GM19467 (cell line): ENCODE data around the gene PITPNC1.
"Not testable (repeated sequence)": the region's sequence is repeated elsewhere in the genome, so short reads cannot be mapped to it uniquely, and the experiment has no call there.

ENCODE experiments used
- ATAC-seq: cut with Tn5 transposase; IDR thresholded peaks from one replicate; pipeline ENCODE4 v1.9.1; 2021; ENCODE audit warnings: mild to moderate bottlenecking, moderate library complexity; ENCODE audit not compliant: unreplicated experiment

The PITPNC1 gene

DNA sequence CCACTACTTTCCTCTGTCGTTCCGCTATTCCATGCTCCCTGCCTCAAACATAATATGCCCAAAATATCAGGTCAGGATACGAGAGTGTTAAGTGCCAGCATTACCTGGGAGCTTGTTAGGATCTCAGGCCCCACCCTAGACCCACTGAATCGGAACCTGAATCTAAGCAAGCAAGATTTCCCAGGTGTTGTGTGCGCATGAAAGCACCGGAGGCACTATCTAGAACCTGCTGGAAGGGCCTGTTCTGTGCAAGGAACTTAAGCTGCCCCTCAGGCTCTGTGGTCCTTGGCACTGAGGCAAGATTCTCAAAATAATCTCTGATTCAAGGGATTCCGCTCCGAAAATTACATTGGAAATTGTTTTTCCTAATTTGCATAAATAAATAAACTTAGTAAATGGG, 233.0 kb downstream of the PITPNC1 start:
- ATAC-seq = no peak

- ATAC-seq = no peak
Observed at GRCh38 chr17:67613961-67614360, 236.9 kb downstream of the PITPNC1 start.

DNA sequence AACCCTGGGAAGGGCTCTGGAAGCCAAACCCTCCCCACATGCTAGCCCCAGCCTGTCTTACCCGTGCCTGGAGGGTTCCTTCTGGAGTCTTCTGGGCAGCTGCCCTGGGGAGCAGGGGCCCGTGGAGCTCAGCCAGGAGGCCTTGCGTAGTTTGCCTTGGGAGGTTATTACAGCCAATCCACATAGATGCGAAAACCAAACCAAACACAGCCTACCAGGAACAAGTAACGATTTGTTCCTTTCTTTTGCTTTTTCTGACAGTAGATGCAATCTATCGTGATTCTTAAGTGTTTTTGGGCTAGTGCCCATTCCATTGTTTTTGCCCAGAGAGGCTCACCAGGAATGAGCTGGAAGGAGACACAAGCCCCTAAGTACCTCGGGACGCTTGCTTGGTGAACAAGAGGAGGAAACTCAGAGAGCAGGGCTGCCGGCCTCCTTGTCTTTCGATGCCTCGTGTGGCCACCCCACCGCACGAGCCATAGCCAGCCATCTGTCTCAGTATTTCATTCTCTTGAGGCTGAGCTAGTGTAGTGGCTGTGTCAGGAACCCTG, 238.0 kb downstream of the PITPNC1 start:
- no peak for ATAC-seq

- no peak for ATAC-seq
Observed at GRCh38 chr17:67615736-67616135, 238.7 kb downstream of the PITPNC1 start.

- no peak for ATAC-seq
Observed at GRCh38 chr17:67617304-67617899, 240.3 kb downstream of the PITPNC1 start.

- ATAC-seq = no peak
Observed at GRCh38 chr17:67619555-67619954, 242.5 kb downstream of the PITPNC1 start.

GRCh38 chr17:67620088-67620487, 243.0 kb downstream of the PITPNC1 start:
- no peak for ATAC-seq

- no peak for ATAC-seq
Observed at GRCh38 chr17:67620636-67621035, 243.6 kb downstream of the PITPNC1 start.

GRCh38 chr17:67623767-67624166, 246.7 kb downstream of the PITPNC1 start:
- no peak for ATAC-seq

- no peak for ATAC-seq
Observed at GRCh38 chr17:67624886-67625656, 248.0 kb downstream of the PITPNC1 start.

DNA sequence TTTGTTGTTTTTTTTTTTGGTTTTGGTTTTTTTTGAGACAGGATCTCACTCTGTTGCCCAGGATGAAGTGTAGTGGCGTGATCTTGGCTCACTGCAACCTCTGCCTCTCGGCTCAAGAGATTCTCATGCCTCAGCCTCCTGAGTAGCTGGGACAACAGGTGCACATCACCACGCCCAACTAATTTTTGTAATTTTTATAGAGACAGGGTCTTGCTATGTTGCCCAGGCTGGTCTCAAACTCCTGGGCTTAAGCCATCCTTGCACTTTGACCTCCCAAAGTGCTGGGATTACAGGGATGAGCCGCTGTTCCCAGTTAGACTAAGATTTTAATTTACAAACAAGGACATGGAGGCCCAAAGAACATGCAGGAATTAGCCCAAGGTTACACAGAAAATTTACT, 248.9 kb downstream of the PITPNC1 start:
- ATAC-seq = no peak

- ATAC-seq = no peak
Observed at GRCh38 chr17:67628580-67629013, 251.5 kb downstream of the PITPNC1 start.

- no peak for ATAC-seq
Observed at GRCh38 chr17:67629971-67630320, 252.9 kb downstream of the PITPNC1 start.

DNA sequence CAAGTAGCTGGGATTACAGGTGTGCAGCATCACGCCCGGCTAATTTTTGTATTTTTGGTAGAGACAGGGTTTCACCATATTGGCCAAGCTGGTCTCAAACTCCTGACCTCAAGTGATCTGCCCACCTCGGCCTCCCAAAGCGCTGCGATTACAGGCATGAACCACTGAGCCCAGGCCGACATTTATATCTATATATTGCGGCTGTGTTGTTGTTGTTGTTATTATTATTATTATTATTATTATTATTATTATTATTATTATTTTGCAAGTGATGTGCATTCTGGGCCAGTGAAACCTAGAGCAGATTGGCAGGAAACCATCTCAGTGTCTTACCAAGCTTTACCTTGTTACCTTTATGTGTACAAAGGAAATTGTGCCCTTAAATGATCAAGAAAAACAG, 253.8 kb downstream of the PITPNC1 start:
- ATAC-seq = not testable (repeated sequence)

GRCh38 chr17:67632141-67632540, 255.1 kb downstream of the PITPNC1 start:
- ATAC-seq = no peak

DNA sequence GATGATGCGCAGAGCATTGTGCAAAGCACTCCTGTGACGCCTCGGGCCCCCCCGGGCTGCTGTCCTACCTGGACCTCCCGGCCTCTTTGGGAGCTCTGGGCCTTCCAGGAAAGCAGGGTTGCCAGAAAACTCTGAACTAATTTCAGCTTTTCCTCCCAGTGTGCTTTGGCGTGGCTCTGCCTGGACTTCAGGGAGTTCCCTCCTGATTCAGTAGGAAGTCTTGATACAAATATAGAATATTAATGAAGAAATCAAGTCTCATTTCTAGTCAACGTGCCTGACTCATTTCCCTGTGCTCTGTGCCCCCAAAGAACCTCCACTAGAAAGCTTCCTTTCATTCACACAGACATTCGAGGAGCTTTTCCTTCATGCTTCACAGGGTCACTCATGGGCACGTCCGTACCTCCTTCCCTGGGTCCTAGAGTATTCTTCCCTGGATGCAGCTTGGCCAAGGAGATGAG, 256.7 kb downstream of the PITPNC1 start:
- no peak for ATAC-seq

- ATAC-seq = no peak
Observed at GRCh38 chr17:67635681-67636080, 258.6 kb downstream of the PITPNC1 start.

DNA sequence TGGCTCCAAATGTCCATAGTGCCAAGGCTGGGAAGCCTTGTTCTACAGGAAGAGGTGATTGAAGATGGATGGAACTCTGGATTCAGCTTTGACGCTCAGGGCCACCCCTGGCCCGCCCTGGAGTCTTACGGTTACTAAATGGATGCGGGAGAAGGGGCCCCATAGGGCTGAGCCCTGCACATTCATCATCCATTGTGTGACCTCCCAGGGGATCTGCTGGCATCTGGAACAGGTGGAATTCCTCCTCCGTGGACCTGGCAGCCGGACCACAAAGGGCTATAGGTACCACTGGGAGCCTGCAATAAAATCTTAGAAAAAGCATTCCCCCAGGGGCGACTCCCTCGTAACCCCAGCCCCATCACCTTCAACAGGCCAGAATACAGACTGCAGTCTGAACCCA, 259.2 kb downstream of the PITPNC1 start:
- no peak for ATAC-seq

- no peak for ATAC-seq
Observed at GRCh38 chr17:67636834-67637520, 259.9 kb downstream of the PITPNC1 start.

- ATAC-seq = no peak
Observed at GRCh38 chr17:67637901-67638641, 261.0 kb downstream of the PITPNC1 start.

DNA sequence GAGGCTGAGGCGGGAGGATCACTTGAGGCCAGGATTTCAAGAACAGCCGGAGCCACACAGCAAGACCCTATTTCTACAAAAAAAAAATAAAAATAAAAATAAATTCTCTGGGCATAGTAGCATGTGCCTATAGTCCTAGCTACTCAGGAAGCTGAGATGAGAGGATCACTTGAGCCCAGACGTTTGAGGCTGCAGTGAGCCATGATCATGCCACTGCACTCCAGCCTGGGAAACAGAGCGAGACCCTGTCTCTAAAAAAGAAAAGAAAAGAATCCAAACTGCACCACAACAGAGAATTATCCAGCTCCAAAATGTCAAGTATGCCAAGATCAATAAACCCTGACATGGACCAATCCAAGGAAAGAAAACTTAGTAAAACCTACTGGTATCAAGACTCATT, 261.8 kb downstream of the PITPNC1 start:
- ATAC-seq = no peak
